ENCODE results near the gene IGFLR1. TPM values are rescaled to one million over a fixed set of nuclear protein-coding genes. Genes with fewer than 3 reads are reported as not detected.

Gene IGFLR1
- total and polyA plus RNA-seq, 2 of the 4 experiments (the other 2 are of a cell fraction): 0.72 to 2.7 TPM

GRCh38 chr19:35775046-35775297 is 32.7 kb upstream of the IGFLR1 start:
- TF ChIP-seq RFX5 (IDR thresholded peaks at IDR 0.05; ENCODE audit: low read depth, low read length) (no peak), SMC3 (IDR thresholded peaks at IDR 0.05; ENCODE audit: low read depth, low read length) (no peak), MXI1 (IDR thresholded peaks at IDR 0.05; ENCODE audit: borderline replicate concordance, low read depth, low read length) (no peak), BHLHE40 (IDR thresholded peaks at IDR 0.05; ENCODE audit: low read depth, low read length) (no peak), POLR2A (IDR thresholded peaks at IDR 0.05; ENCODE audit: low read depth, low read length) (no peak), RCOR1 (IDR thresholded peaks at IDR 0.05; ENCODE audit: insufficient replicate concordance, low read length) (no peak), ELK1 (IDR thresholded peaks at IDR 0.05; ENCODE audit: borderline replicate concordance, low read depth, low read length) (no peak), MAFK (IDR thresholded peaks at IDR 0.05; ENCODE audit: low read depth, low read length) (no peak), MAZ (IDR thresholded peaks at IDR 0.05; ENCODE audit: borderline replicate concordance, low read depth, low read length) (no peak), NFE2L2 (IDR thresholded peaks at IDR 0.05; ENCODE audit: low read depth, low read length) (no peak)
- TF ChIP-seq, protein P1, sequence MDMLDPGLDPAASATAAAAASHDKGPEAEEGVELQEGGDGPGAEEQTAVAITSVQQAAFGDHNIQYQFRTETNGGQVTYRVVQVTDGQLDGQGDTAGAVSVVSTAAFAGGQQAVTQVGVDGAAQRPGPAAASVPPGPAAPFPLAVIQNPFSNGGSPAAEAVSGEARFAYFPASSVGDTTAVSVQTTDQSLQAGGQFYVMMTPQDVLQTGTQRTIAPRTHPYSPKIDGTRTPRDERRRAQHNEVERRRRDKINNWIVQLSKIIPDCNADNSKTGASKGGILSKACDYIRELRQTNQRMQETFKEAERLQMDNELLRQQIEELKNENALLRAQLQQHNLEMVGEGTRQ (IDR thresholded peaks at IDR 0.05; ENCODE audit: low read depth, low read length): no peak
- H2AK5ac ChIP-seq (ENCODE audit: low read depth, low read length): no peak overlapping the region
- H3K27ac ChIP-seq (ENCODE audit: insufficient read depth, low read length): no peak overlapping the region
- no peaks in the 10 kb centered on the region for H3K9me3 ChIP-seq (ENCODE audit: control insufficient read depth, insufficient read depth, low read length)
- H2BK120ac ChIP-seq (ENCODE audit: low read depth, low read length): no peak overlapping the region
- no peak overlapping the region for H4K91ac ChIP-seq (ENCODE audit: insufficient read depth, low read depth, low read length)
- H3K56ac ChIP-seq (ENCODE audit: extremely low read depth, insufficient read depth, low read length): no peak overlapping the region
- 0 out of 2 replicates have a peak, but pooled peaks cover 2% of the 10 kb centered on the region for H3K36me3 ChIP-seq (ENCODE audit: control insufficient read depth, insufficient read depth, low read length)
- no peak overlapping the region for H2BK20ac ChIP-seq (ENCODE audit: low read depth, low read length)
- peaks cover 7 to 18% of the 10 kb centered on the region in 2 experiments for H3K79me1 ChIP-seq (ENCODE audit: low read depth in 1 of 2, low read length in 2 of 2)
- peak overlapping the region; percentile 73 for H3K4me2 ChIP-seq (ENCODE audit: low read depth, low read length)
- DNase-seq (no peak), ATAC-seq (ENCODE audit: low read depth) (no peak)
- H3K18ac ChIP-seq (ENCODE audit: low read depth, low read length): no peak overlapping the region
- H2BK5ac ChIP-seq (ENCODE audit: low read depth, low read length, poor library complexity, severe bottlenecking): no peak overlapping the region
- no peak overlapping the region for H3K23ac ChIP-seq (ENCODE audit: low read depth, low read length)
- no peak overlapping the region for H3K4me3 ChIP-seq (ENCODE audit: insufficient read depth, low read depth, low read length)
- no peak overlapping the region for H3K9ac ChIP-seq (ENCODE audit: low read depth, low read length)
- no peak overlapping the region for H4K8ac ChIP-seq (ENCODE audit: low read depth in 2 of 2, low read length in 2 of 2)
- no peak overlapping the region for H3K14ac ChIP-seq (replicated peaks; ENCODE audit: low read depth, low read length)
- intact Hi-C loops (cut with micrococcal nuclease): loop anchor here (2.0 kb wide), 1 partner anchor 16 kb away; the partner anchor contains the start of gene PROSER3
- 29% methylated on average over 5 of the region's 9 CpGs; no CpG with 5 or more reads in 1 of the 2 experiments for WGBS, 2 experiments (ENCODE audit: extremely low coverage in 2 of 2, insufficient read length in 1 of 2)
- no peak overlapping the region for H3K4ac ChIP-seq (ENCODE audit: low read depth, low read length)
- peak overlapping the region; percentile 25 for H2AK9ac ChIP-seq (replicated peaks; ENCODE audit: low read depth, low read length, poor library complexity)
- in situ Hi-C loops (cut with MboI; ENCODE audit: low sequenced_read_pairs): no loop called here
- H2AFZ ChIP-seq (replicated peaks; ENCODE audit: low read length, poor library complexity): peak overlapping the region; percentile 99
- ChIA-PET POLR2A (ENCODE audit: unreplicated experiment) (no interaction called here), CTCF (no interaction called here)
- no TSS peak for BruUV-seq (replicated peaks)
- dilution Hi-C loops (cut with HindIII; ENCODE audit: low sequenced_read_pairs, unreplicated experiment): no loop called here
- no peak overlapping the region for H4K5ac ChIP-seq (ENCODE audit: low read depth, low read length)
- H2BK15ac ChIP-seq (ENCODE audit: low read depth, low read length): no peak overlapping the region
- no peaks in the 10 kb centered on the region for H3K27me3 ChIP-seq (ENCODE audit: control insufficient read depth, insufficient read depth, low read length)
- no peaks in the 10 kb centered on the region for H4K20me1 ChIP-seq (ENCODE audit: insufficient read depth, low read length)
- peaks cover 6% of the 10 kb centered on the region for H3K4me1 ChIP-seq (ENCODE audit: control insufficient read depth, insufficient read depth, low read length)
- H3K9me1 ChIP-seq (ENCODE audit: insufficient read depth, low read length): peaks cover 6% of the 10 kb centered on the region; the same call in 1 of the 2 replicates
